Caco-2 (cell line): Measurements from ENCODE around the gene CDKAL1. TPM values are rescaled to one million over a fixed set of nuclear protein-coding genes. Genes with fewer than 3 reads are reported as not detected.

Source experiments
- BruUV-seq: library from RNA; stranded (reverse); fragments of 400-500 nt; replicated peaks from 2 replicates; lab custom pipeline; 2021; lab: Mats Ljungman, UMichigan
- CTCF ChIA-PET: fragments of 300-600 bp; sonication (Branson Sonifier 250); formaldehyde crosslinking; loops from one replicate; lab custom pipeline; 2022; ENCODE audit warnings: antibody characterized with exemption; lab: Charles Lee
- POLR2A ChIA-PET: fragments of 300-600 bp; sonication (Branson Sonifier 250); formaldehyde crosslinking; loops from one replicate; lab custom pipeline; 2022; ENCODE audit warnings: antibody characterized with exemption; lab: Charles Lee
- DNase-seq, 2 experiments: peaks; one replicate each; pipeline versions ENCODE4 v3.0.0 to v3.0.0-alpha.2; 2020 to 2022
- H3K27me3 ChIP-seq: replicated peaks from 2 replicates; pipeline ENCODE4 v1.6.0; 2011; ENCODE audit warnings: low read length; ENCODE audit not compliant: control insufficient read depth, insufficient read depth
- H3K36me3 ChIP-seq: 2 replicates; pipeline ENCODE4 v1.5.1; 2011; ENCODE audit warnings: low read length; ENCODE audit not compliant: control insufficient read depth, insufficient read depth
- H3K4me1 ChIP-seq: fragments of 250-450 bp; sonication (Bioruptor Pico); 2 replicates; pipeline ENCODE4 v1.5.1; 2020; ENCODE audit warnings: mild to moderate bottlenecking
- H3K4me3 ChIP-seq: 2 replicates; pipeline ENCODE4 v1.5.1; 2011; ENCODE audit warnings: low read depth, mild to moderate bottlenecking, control low read depth, low read length
- H3K9me3 ChIP-seq: fragments of 250-450 bp; sonication (Bioruptor Pico); 2 replicates; pipeline ENCODE4 v1.5.1; 2020; ENCODE audit warnings: mild to moderate bottlenecking, moderate library complexity
- H3K27ac Mint-ChIP-seq: one replicate; pipeline ENCODE4 v1.8.0; 2022; ENCODE audit warnings: mixed read lengths; ENCODE audit not compliant: unreplicated experiment
- H3K27me3 Mint-ChIP-seq: one replicate; pipeline ENCODE4 v1.8.0; 2022; ENCODE audit warnings: mixed read lengths; ENCODE audit not compliant: insufficient read depth, unreplicated experiment
- H3K36me3 Mint-ChIP-seq: one replicate; pipeline ENCODE4 v1.8.0; 2022; ENCODE audit warnings: mild to moderate bottlenecking, mixed read lengths; ENCODE audit not compliant: insufficient read depth, unreplicated experiment
- H3K4me1 Mint-ChIP-seq: one replicate; pipeline ENCODE4 v1.8.0; 2022; ENCODE audit warnings: low read depth, mixed read lengths; ENCODE audit not compliant: unreplicated experiment
- H3K4me3 Mint-ChIP-seq: one replicate; pipeline ENCODE4 v1.8.0; 2022; ENCODE audit warnings: mild to moderate bottlenecking, moderate library complexity, mixed read lengths; ENCODE audit not compliant: unreplicated experiment
- H3K9me3 Mint-ChIP-seq: one replicate; pipeline ENCODE4 v1.8.0; 2022; ENCODE audit warnings: mixed read lengths; ENCODE audit not compliant: unreplicated experiment
- intact Hi-C: fragments of 100-400 bp; cut with micrococcal nuclease; formaldehyde crosslinking; loops from one replicate; pipeline ENCODE4 v1.10.0; 2022; ENCODE audit not compliant: unreplicated experiment
- total RNA-seq: library from RNA; stranded (reverse); gene quantifications from 2 replicates; pipeline ENCODE4 v1.2.3, GENCODE V29; 2022
- TF ChIP-seq, protein P1 (sequence below), 2 experiments: fragments of 200-600 bp in 1 of 2; IDR thresholded peaks; 1 replicate in 1 of 2; 2 replicates in 1 of 2; pipeline versions ENCODE4 v1.5.1 to v1.8.0; 2011 to 2022; ENCODE audit warnings: antibody characterized with exemption in 1 of 2, control low read depth in 1 of 2, inconsistent platforms in 1 of 2, low read depth in 1 of 2, low read length in 1 of 2, mild to moderate bottlenecking in 1 of 2, moderate library complexity in 1 of 2; ENCODE audit not compliant: insufficient read depth in 1 of 2, severe bottlenecking in 1 of 2, unreplicated experiment in 1 of 2

The CDKAL1 gene
- total RNA-seq, 1 experiment from 2014 or later, result 18.7 TPM

DNA sequence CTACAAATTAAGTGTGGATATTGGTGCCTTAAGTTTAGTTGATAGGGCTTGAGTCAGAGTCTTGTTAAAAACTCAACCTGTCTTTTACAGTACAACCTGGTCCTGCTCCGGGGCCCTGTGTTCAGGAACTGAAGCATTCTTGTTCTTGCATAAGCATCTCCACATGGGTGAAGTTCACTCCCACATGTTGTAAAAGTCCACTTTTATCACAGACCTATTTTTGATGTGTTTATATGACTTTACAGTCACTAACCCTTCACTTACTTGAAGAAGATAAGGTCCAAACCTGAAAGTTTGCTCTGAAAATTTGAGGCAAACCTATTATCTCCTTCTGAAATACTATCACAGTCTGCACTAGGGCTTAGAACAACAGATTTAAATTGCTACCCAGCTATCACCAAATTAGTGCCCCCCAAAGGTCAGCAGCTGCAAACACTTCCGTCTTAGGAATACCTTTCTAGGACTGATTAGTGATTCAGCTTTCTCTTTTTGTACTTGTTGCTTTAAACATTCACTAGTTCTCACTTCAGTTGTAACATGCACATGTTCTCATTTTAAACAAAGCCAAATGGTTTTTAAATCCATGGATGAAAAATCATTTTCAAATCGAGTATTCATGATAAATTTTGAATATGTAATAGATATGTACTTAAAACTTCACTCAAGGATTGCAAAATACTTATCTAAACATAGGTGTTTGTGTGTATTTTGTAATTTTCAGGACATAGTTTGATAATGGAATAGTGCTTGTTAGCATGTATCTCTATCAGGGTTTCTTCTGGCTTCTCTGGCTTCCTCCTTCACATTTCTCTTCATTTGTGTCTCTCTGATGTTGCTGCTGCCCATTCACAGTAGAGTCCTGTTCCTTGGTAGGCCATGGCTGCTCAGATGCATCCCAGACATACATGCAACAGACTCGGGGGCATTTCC is 589.5 kb downstream of the CDKAL1 start:
- Mint-ChIP-seq H3K36me3 (no peaks in the 10 kb centered on the region), H3K27me3 (no peaks in the 10 kb centered on the region), H3K27ac (peak overlapping the region; percentile 65), H3K4me1 (peaks cover 13% of the 10 kb centered on the region), H3K9me3 (no peaks in the 10 kb centered on the region), H3K4me3 (no peak overlapping the region)
- POLR2A ChIA-PET, result no interaction called here
- peak; percentile 27 to 44 for DNase-seq
- no peaks in the 10 kb centered on the region for H3K27me3 ChIP-seq
- TF ChIP-seq, protein P1, sequence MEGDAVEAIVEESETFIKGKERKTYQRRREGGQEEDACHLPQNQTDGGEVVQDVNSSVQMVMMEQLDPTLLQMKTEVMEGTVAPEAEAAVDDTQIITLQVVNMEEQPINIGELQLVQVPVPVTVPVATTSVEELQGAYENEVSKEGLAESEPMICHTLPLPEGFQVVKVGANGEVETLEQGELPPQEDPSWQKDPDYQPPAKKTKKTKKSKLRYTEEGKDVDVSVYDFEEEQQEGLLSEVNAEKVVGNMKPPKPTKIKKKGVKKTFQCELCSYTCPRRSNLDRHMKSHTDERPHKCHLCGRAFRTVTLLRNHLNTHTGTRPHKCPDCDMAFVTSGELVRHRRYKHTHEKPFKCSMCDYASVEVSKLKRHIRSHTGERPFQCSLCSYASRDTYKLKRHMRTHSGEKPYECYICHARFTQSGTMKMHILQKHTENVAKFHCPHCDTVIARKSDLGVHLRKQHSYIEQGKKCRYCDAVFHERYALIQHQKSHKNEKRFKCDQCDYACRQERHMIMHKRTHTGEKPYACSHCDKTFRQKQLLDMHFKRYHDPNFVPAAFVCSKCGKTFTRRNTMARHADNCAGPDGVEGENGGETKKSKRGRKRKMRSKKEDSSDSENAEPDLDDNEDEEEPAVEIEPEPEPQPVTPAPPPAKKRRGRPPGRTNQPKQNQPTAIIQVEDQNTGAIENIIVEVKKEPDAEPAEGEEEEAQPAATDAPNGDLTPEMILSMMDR (IDR thresholded peaks at IDR 0.05; ENCODE audit: insufficient read depth in 1 of 2, low read depth in 1 of 2, low read length in 1 of 2, severe bottlenecking in 1 of 2, unreplicated experiment in 1 of 2), result no peak
- no peaks in the 10 kb centered on the region for H3K9me3 ChIP-seq
- H3K4me3 ChIP-seq, result no peak overlapping the region
- intact Hi-C loops, result loop anchor here (1.0 to 10.0 kb wide), 2 partner anchors 41 to 461 kb away; no protein-coding TSS in a partner anchor
- no TSS peak for BruUV-seq
- peaks cover 15% of the 10 kb centered on the region for H3K4me1 ChIP-seq
- CTCF ChIA-PET, result no interaction called here
- H3K36me3 ChIP-seq, result no peaks in the 10 kb centered on the region

DNA sequence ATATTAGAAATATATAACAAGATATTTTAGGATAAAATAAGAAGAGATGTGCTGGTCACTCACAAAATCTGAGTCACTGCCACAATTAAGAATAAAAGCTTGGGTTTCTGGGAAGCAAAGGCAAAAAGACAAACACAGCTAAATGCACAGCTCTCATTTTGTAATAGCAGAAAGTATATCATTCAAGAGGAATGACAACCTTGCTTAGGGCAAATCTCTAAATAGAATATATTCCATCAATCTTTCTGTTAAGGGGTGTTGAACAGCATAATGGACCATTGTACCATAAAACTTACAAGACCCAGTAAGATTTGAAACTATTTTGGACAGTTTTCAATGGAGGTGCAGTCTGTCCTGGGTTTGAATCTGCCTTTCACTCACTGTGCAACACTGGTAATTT is 594.3 kb downstream of the CDKAL1 start:
- Mint-ChIP-seq H3K36me3 (no peaks in the 10 kb centered on the region), H3K27me3 (no peaks in the 10 kb centered on the region), H3K4me3 (no peak overlapping the region), H3K27ac (no peak overlapping the region), H3K9me3 (no peaks in the 10 kb centered on the region), H3K4me1 (peaks cover 13% of the 10 kb centered on the region)
- TF ChIP-seq, protein P1 (IDR thresholded peaks at IDR 0.05; ENCODE audit: insufficient read depth in 1 of 2, low read depth in 1 of 2, low read length in 1 of 2, severe bottlenecking in 1 of 2, unreplicated experiment in 1 of 2), result no peak
- intact Hi-C loops, result loop anchor here (10.0 kb wide), 1 partner anchor 456 kb away; no protein-coding TSS in a partner anchor
- Histone ChIP-seq H3K9me3 (no peaks in the 10 kb centered on the region), H3K36me3 (no peaks in the 10 kb centered on the region), H3K4me3 (no peak overlapping the region), H3K27me3 (no peaks in the 10 kb centered on the region), H3K4me1 (peaks cover 7% of the 10 kb centered on the region)
- DNase-seq, result no peak
- CTCF ChIA-PET, result no interaction called here
- POLR2A ChIA-PET, result no interaction called here
- BruUV-seq, result no TSS peak

DNA sequence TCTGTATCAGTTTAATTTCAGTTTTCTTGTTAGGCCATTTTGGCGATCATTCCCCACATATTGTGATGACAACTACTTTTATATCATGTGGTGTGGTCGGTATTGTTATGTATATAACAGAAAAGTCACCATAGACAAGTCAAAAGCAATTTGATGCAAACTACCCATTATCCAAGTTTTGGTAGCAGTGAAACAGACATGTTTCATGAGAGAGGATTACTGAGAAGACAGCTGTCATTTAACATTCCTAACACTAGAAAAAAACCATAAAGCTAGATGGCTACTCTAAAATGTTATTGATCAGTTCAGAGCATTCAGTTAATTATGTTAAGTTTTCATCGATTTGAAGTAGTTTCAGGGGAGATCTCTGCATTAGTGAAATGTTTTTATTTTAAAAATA is 597.1 kb downstream of the CDKAL1 start:
- DNase-seq, result no peak
- Histone ChIP-seq H3K4me3 (no peak overlapping the region), H3K27me3 (no peaks in the 10 kb centered on the region), H3K9me3 (no peaks in the 10 kb centered on the region), H3K4me1 (no peaks in the 10 kb centered on the region), H3K36me3 (no peaks in the 10 kb centered on the region)
- H3K9me3 Mint-ChIP-seq, result no peaks in the 10 kb centered on the region
- H3K36me3 Mint-ChIP-seq, result no peaks in the 10 kb centered on the region
- intact Hi-C loops, result no loop called here
- TF ChIP-seq, protein P1 (IDR thresholded peaks at IDR 0.05; ENCODE audit: insufficient read depth in 1 of 2, low read depth in 1 of 2, low read length in 1 of 2, severe bottlenecking in 1 of 2, unreplicated experiment in 1 of 2), result no peak
- ChIA-PET POLR2A (no interaction called here), CTCF (no interaction called here)
- H3K27ac Mint-ChIP-seq, result no peak overlapping the region
- no peaks in the 10 kb centered on the region for H3K27me3 Mint-ChIP-seq
- no TSS peak for BruUV-seq
- H3K4me1 Mint-ChIP-seq, result no peaks in the 10 kb centered on the region
- no peak overlapping the region for H3K4me3 Mint-ChIP-seq
